H1 (cell line): Measurements from ENCODE around the gene KLF9. TPM values are rescaled to one million over a fixed set of nuclear protein-coding genes. Genes with fewer than 3 reads are reported as not detected.

Source experiments
- CTCF ChIA-PET: fragments of 300-600 bp; sonication (Branson Sonifier 250); formaldehyde crosslinking; loops from one replicate; lab custom pipeline; 2021; ENCODE audit not compliant: partially characterized antibody; lab: Charles Lee
- POLR2A ChIA-PET: fragments of 300-600 bp; sonication (Branson Sonifier 250); formaldehyde crosslinking; loops from one replicate; lab custom pipeline; 2021; ENCODE audit warnings: inconsistent platforms; ENCODE audit not compliant: partially characterized antibody; lab: Charles Lee
- DNase-seq, 2 experiments: peaks; one replicate each; pipeline versions ENCODE4 v3.0.0 to v3.0.0-alpha.2; 2010 to 2022; ENCODE audit warnings: low spot score in 2 of 2, low read depth in 1 of 2, mixed read lengths in 1 of 2
- FAIRE-seq: peaks from 2 replicates; lab custom pipeline; 2011; peaks lifted over from hg19 to GRCh38; lab: Jason Lieb, UNC
- H2AFZ ChIP-seq: 2 replicates; pipeline ENCODE4 v1.8.1; 2012; ENCODE audit warnings: low read length, inconsistent platforms
- H2AK5ac ChIP-seq: 2 replicates; pipeline ENCODE4 v1.6.1; 2013; ENCODE audit warnings: low read depth, low read length
- H2BK120ac ChIP-seq: replicated peaks from 2 replicates; pipeline ENCODE3; 2013; ENCODE audit warnings: low read depth, low read length, inconsistent platforms
- H2BK12ac ChIP-seq: 2 replicates; pipeline ENCODE4 v1.6.1; 2013; ENCODE audit warnings: low read depth, low read length
- H2BK15ac ChIP-seq: 2 replicates; pipeline ENCODE4 v1.6.1; 2013; ENCODE audit warnings: low read length
- H2BK20ac ChIP-seq: 2 replicates; pipeline ENCODE4 v1.6.1; 2013; ENCODE audit warnings: low read length
- H2BK5ac ChIP-seq: 2 replicates; pipeline ENCODE4 v1.6.1; 2013; ENCODE audit warnings: low read depth, low read length
- H3K14ac ChIP-seq: 2 replicates; pipeline ENCODE4 v1.6.1; 2013; ENCODE audit warnings: inconsistent platforms; ENCODE audit not compliant: insufficient read length
- H3K18ac ChIP-seq: 2 replicates; pipeline ENCODE4 v1.6.1; 2013; ENCODE audit warnings: low read length; ENCODE audit errors: extremely low read depth
- H3K23ac ChIP-seq: 2 replicates; pipeline ENCODE4 v1.6.1; 2013; ENCODE audit warnings: inconsistent platforms; ENCODE audit not compliant: insufficient read length
- H3K23me2 ChIP-seq: 2 replicates; pipeline ENCODE4 v1.6.1; 2013; ENCODE audit warnings: low read depth, low read length
- H3K27ac ChIP-seq: 2 replicates; pipeline ENCODE4 v1.6.1; 2011; ENCODE audit warnings: low read depth, low read length, inconsistent platforms
- H3K27me3 ChIP-seq, 4 experiments: replicated peaks in 1 of 4; 1 replicate in 1 of 4; 2 replicates in 3 of 4; pipeline versions ENCODE4 v1.6.1 to v1.8.1; 2011 to 2013; ENCODE audit warnings: low read length in 3 of 4, mild to moderate bottlenecking in 3 of 4, inconsistent platforms in 2 of 4, mixed read lengths in 2 of 4, moderate library complexity in 1 of 4; ENCODE audit not compliant: control insufficient read depth in 3 of 4, insufficient read depth in 3 of 4; ENCODE audit errors: extremely low read depth in 1 of 4
- H3K36me3 ChIP-seq, 4 experiments: 2 replicates each; pipeline versions ENCODE4 v1.6.1 to v1.8.1; 2011 to 2013; ENCODE audit warnings: mild to moderate bottlenecking in 4 of 4, low read length in 3 of 4, moderate library complexity in 2 of 4, control low read depth in 1 of 4, inconsistent platforms in 1 of 4; ENCODE audit not compliant: insufficient read depth in 4 of 4, control insufficient read depth in 2 of 4
- H3K4ac ChIP-seq: replicated peaks from 2 replicates; pipeline ENCODE3; 2013; ENCODE audit warnings: low read length, low read depth, mixed read lengths, inconsistent platforms; ENCODE audit not compliant: insufficient read length
- H3K4me1 ChIP-seq, 4 experiments: replicated peaks in 1 of 4; 1 replicate in 1 of 4; 2 replicates in 3 of 4; pipeline versions ENCODE4 v1.6.1 to v1.8.1; 2011 to 2013; ENCODE audit warnings: low read length in 3 of 4, inconsistent platforms in 2 of 4, mixed read lengths in 1 of 4; ENCODE audit not compliant: insufficient read depth in 4 of 4, control insufficient read depth in 3 of 4
- H3K4me2 ChIP-seq, 2 experiments: 2 replicates each; pipeline versions ENCODE4 v1.6.1 to v1.8.1; 2011 to 2013; ENCODE audit warnings: low read depth in 2 of 2, low read length in 2 of 2, control low read depth in 1 of 2, inconsistent platforms in 1 of 2, mild to moderate bottlenecking in 1 of 2; ENCODE audit not compliant: insufficient read depth in 1 of 2
- H3K4me3 ChIP-seq, 4 experiments: fragments of 200-600, 300-600 bp in 1 of 4; sonication (generic), shearing (Covaris generic), sonication (Bioruptor Twin) in 1 of 4; 2 replicates each; pipeline versions ENCODE4 v1.5.1 to v1.8.1; 2011 to 2016; ENCODE audit warnings: low read length in 4 of 4, low read depth in 3 of 4, control low read depth in 2 of 4, inconsistent platforms in 2 of 4, mild to moderate bottlenecking in 2 of 4, mixed read lengths in 1 of 4, moderate library complexity in 1 of 4; ENCODE audit not compliant: insufficient read depth in 2 of 4; ENCODE audit errors: extremely low read depth in 1 of 4
- H3K56ac ChIP-seq: replicated peaks from 2 replicates; pipeline ENCODE3; 2013; ENCODE audit warnings: low read depth, mild to moderate bottlenecking, mixed read lengths, low read length, inconsistent platforms; ENCODE audit not compliant: insufficient read length
- H3K79me1 ChIP-seq: 2 replicates; pipeline ENCODE4 v1.6.1; 2013; ENCODE audit warnings: low read depth, low read length, control low read depth
- H3K79me2 ChIP-seq, 2 experiments: 2 replicates each; pipeline versions ENCODE4 v1.6.1 to v1.8.1; 2012 to 2013; ENCODE audit warnings: low read length in 2 of 2, mild to moderate bottlenecking in 2 of 2, inconsistent platforms in 1 of 2; ENCODE audit not compliant: insufficient read depth in 2 of 2, control insufficient read depth in 1 of 2
- H3K9ac ChIP-seq, 4 experiments: replicated peaks in 1 of 4; 1 replicate in 1 of 4; 2 replicates in 3 of 4; pipeline versions ENCODE4 v1.6.1 to v1.8.1; 2011 to 2013; ENCODE audit warnings: low read depth in 3 of 4, low read length in 3 of 4, control low read depth in 2 of 4, mild to moderate bottlenecking in 2 of 4, moderate library complexity in 2 of 4, inconsistent platforms in 1 of 4; ENCODE audit errors: extremely low read depth in 1 of 4
- H3K9me3 ChIP-seq, 2 experiments: 2 replicates each; pipeline versions ENCODE4 v1.6.1 to v1.8.1; 2012 to 2013; ENCODE audit warnings: mild to moderate bottlenecking in 2 of 2, moderate library complexity in 2 of 2, control low read depth in 1 of 2, inconsistent platforms in 1 of 2, low read depth in 1 of 2, low read length in 1 of 2, mixed read lengths in 1 of 2; ENCODE audit not compliant: insufficient read depth in 2 of 2
- H4K20me1 ChIP-seq, 2 experiments: replicated peaks in 1 of 2; 2 replicates each; pipeline versions ENCODE3 to v1.8.1; 2011 to 2013; ENCODE audit warnings: inconsistent platforms in 2 of 2, low read length in 2 of 2, mild to moderate bottlenecking in 1 of 2; ENCODE audit not compliant: insufficient read depth in 2 of 2, control insufficient read depth in 1 of 2
- H4K5ac ChIP-seq: 2 replicates; pipeline ENCODE4 v1.6.1; 2013; ENCODE audit warnings: low read length, low read depth, mixed read lengths, inconsistent platforms; ENCODE audit not compliant: insufficient read length
- H4K8ac ChIP-seq: 2 replicates; pipeline ENCODE4 v1.8.0; 2013; ENCODE audit warnings: mild to moderate bottlenecking, moderate library complexity, low read length, inconsistent platforms; ENCODE audit not compliant: insufficient read depth; ENCODE audit errors: extremely low read depth
- H4K91ac ChIP-seq: replicated peaks from 2 replicates; pipeline ENCODE3; 2013; ENCODE audit warnings: low read length, mixed read lengths, inconsistent platforms; ENCODE audit not compliant: insufficient read length
- CHD2 ChIP-seq: IDR thresholded peaks from 2 replicates; pipeline ENCODE4 v1.6.1; 2012; ENCODE audit warnings: low read length, improper control_type of control experiment
- CREB1 ChIP-seq: IDR thresholded peaks from 2 replicates; pipeline ENCODE4 v1.6.1; 2012; ENCODE audit warnings: inconsistent platforms
- CTBP2 ChIP-seq: IDR thresholded peaks from 2 replicates; pipeline ENCODE4 v1.7.0; 2011; ENCODE audit warnings: borderline replicate concordance, mild to moderate bottlenecking, moderate library complexity, mixed read lengths, low read length; ENCODE audit not compliant: insufficient read depth, insufficient read length
- EGR1 ChIP-seq: IDR thresholded peaks from 2 replicates; pipeline ENCODE4 v1.6.1; 2011; ENCODE audit warnings: low read depth, low read length, borderline replicate concordance
- JUN ChIP-seq: IDR thresholded peaks from 2 replicates; pipeline ENCODE4 v1.6.1; 2011; ENCODE audit warnings: low read depth, mild to moderate bottlenecking, improper control_type of control experiment, low read length
- JUND ChIP-seq: IDR thresholded peaks from 2 replicates; pipeline ENCODE4 v1.6.1; 2011; ENCODE audit warnings: mild to moderate bottlenecking, improper control_type of control experiment, low read length
- MAFK ChIP-seq: IDR thresholded peaks from 2 replicates; pipeline ENCODE4 v1.6.1; 2012; ENCODE audit warnings: low read depth, mild to moderate bottlenecking, improper control_type of control experiment, low read length
- MAX ChIP-seq: IDR thresholded peaks from 2 replicates; pipeline ENCODE4 v1.6.1; 2012; ENCODE audit warnings: inconsistent platforms
- POLR2AphosphoS5 ChIP-seq: IDR thresholded peaks from 2 replicates; pipeline ENCODE4 v1.6.1; 2011; ENCODE audit warnings: low read depth, low read length
- RAD21 ChIP-seq, 2 experiments: IDR thresholded peaks in 1 of 2; conservative IDR thresholded peaks in 1 of 2; 2 replicates each; pipeline ENCODE4 v1.6.1; 2011; ENCODE audit warnings: low read depth in 2 of 2, low read length in 2 of 2, improper control_type of control experiment in 1 of 2, inconsistent platforms in 1 of 2, mild to moderate bottlenecking in 1 of 2, moderate library complexity in 1 of 2
- RBBP5 ChIP-seq: IDR thresholded peaks from 2 replicates; pipeline ENCODE4 v1.7.1; 2012; ENCODE audit warnings: low read depth, mild to moderate bottlenecking, inconsistent platforms, low read length, moderate library complexity, borderline replicate concordance
- RNF2 ChIP-seq: fragments of 200-900, 300-1000 bp; sonication (generic); IDR thresholded peaks from 2 replicates; pipeline ENCODE4 v1.7.1; 2016; ENCODE audit warnings: borderline replicate concordance, low read depth, mild to moderate bottlenecking, antibody characterized with exemption, low read length; ENCODE audit not compliant: poor library complexity, severe bottlenecking; ENCODE audit errors: missing control alignments
- TBP ChIP-seq: IDR thresholded peaks from 2 replicates; pipeline ENCODE4 v1.6.1; 2011; ENCODE audit warnings: low read depth, low read length, improper control_type of control experiment
- WGBS, 2 experiments: shearing (Covaris generic) in 1 of 2; methylation state at CpG; one replicate each; pipeline versions ENCODE4 v1.1.6 to v1.1.7; 2013 to 2015; ENCODE audit warnings: low lambda C conversion rate in 2 of 2, mixed read lengths in 2 of 2, inconsistent platforms in 1 of 2, low coverage in 1 of 2, missing lambda C conversion rate in 1 of 2; ENCODE audit not compliant: insufficient replicate concordance in 2 of 2, insufficient coverage in 1 of 2, insufficient read length in 1 of 2; ENCODE audit errors: extremely low coverage in 1 of 2, missing lambda C conversion rate in 1 of 2; 5-methylcytosine and 5-hydroxymethylcytosine counted together
- polyA plus RNA-seq, 7 experiments: library from polyadenylated mRNA; depleted of rRNA in 3 of 7; stranded (reverse) in 5 of 7; unstranded in 2 of 7; fragments of >200 nt in 5 of 7; fragments of 200-250 nt in 2 of 7; gene quantifications; 1 replicate in 5 of 7; 2 replicates in 1 of 7; 4 replicates in 1 of 7; pipeline versions ENCODE4 v1.2.1 to v1.2.3, GENCODE V29; 2011 to 2013; ENCODE audit warnings: missing spikeins in 2 of 7, mixed read lengths in 2 of 7
- total RNA-seq: library from RNA; stranded (reverse); fragmentation: NEBNext Ultra II Directional; extraction: Animal tissue kit (Norgen Biotek cat#: 25700); gene quantifications from 2 replicates; pipeline ENCODE4 v1.2.1, GENCODE V29; 2021

Gene KLF9
- total and polyA plus RNA-seq, 2 of the 8 experiments (the other 6 are each of a cell fraction or from before 2014, with no cell fraction given) = 0.47 to 0.82 TPM

- Histone ChIP-seq H2BK15ac (no peak overlapping the region; the same call in 1 of the 2 replicates), H2BK5ac (no peak overlapping the region), H2BK12ac (no peak overlapping the region), H3K14ac (no peak overlapping the region), H3K36me3 (no peaks in the 10 kb centered on the region), H3K79me1 (no peaks in the 10 kb centered on the region), H3K27me3 (no peaks in the 10 kb centered on the region), H3K9ac (no peak overlapping the region), H3K27ac (no peak overlapping the region), H4K20me1 (no peaks in the 10 kb centered on the region), H3K18ac (no peak overlapping the region), H3K56ac (no peak overlapping the region), H4K8ac (no peak overlapping the region), H3K4me1 (no peaks in the 10 kb centered on the region), H3K9me3 (no peaks in the 10 kb centered on the region), H3K4ac (no peak overlapping the region), H2AK5ac (no peak overlapping the region), H4K5ac (no peak overlapping the region), H2BK120ac (no peak overlapping the region), H3K23me2 (no peaks in the 10 kb centered on the region; the same call in 1 of the 2 replicates), H2AFZ (no peak overlapping the region), H3K23ac (no peak overlapping the region), H4K91ac (no peak overlapping the region), H3K4me2 (no peak overlapping the region), H3K4me3 (no peak overlapping the region), H3K79me2 (no peaks in the 10 kb centered on the region), H2BK20ac (no peak overlapping the region)
- DNase-seq (no peak), FAIRE-seq (no peak)
- POLR2A ChIA-PET = no interaction called here
- 88 to 100% methylated on average over 2 to 6 of the region's 6 CpGs for WGBS, 2 experiments
- CTCF ChIA-PET = interaction anchor here (0.6 to 1.4 kb wide), 3 partner anchors 12 to 26 kb away, joined by 3 to 4 read pairs (median 3); no protein-coding TSS in a partner anchor
- TF ChIP-seq TBP (no peak), CHD2 (no peak), MAX (no peak), POLR2AphosphoS5 (no peak), RNF2 (no peak), RBBP5 (no peak), MAFK (no peak), CTBP2 (no peak), EGR1 (no peak), CREB1 (no peak), JUND (no peak), JUN (no peak), RAD21 (IDR thresholded peaks at IDR 0.05 in 1 of 2, conservative IDR thresholded peaks at IDR 0.05 in 1 of 2; ENCODE audit: low read depth in 2 of 2, low read length in 2 of 2) (no peak)
These were observed 32.3 kb downstream of the KLF9 start for GRCh38 chr9:70382046-70382708.
